OCI-LY3 (cell line): ENCODE measurements around the gene TNS1.

ENCODE experiments used
- H2AFZ ChIP-seq: fragments of 200-600, 300-600 bp; shearing (Covaris generic); 2 replicates; pipeline ENCODE4 v1.6.0; 2014; ENCODE audit warnings: antibody characterized with exemption, low read depth, low read length
- H3K27ac ChIP-seq: fragments of 200-600, 300-600 bp; sonication (generic); 2 replicates; pipeline ENCODE4 v1.5.1; 2014; ENCODE audit warnings: mild to moderate bottlenecking, low read length, moderate library complexity, mixed read lengths
- H3K27me3 ChIP-seq: fragments of 200-600, 300-600 bp; sonication (generic); 2 replicates; pipeline ENCODE4 v1.6.1; 2014; ENCODE audit warnings: low read depth, low read length, mixed read lengths
- H3K36me3 ChIP-seq: fragments of 200-600, 300-600 bp; sonication (generic); replicated peaks from 2 replicates; pipeline ENCODE3; 2014; ENCODE audit warnings: low read depth, low read length, mixed read lengths
- H3K4me1 ChIP-seq: fragments of 300-600, 200-600 bp; sonication (generic); 2 replicates; pipeline ENCODE4 v1.6.1; 2014; ENCODE audit warnings: low read length, mixed read lengths
- H3K4me2 ChIP-seq: fragments of 200-600, 300-600 bp; sonication (generic); 2 replicates; pipeline ENCODE4 v1.6.1; 2014; ENCODE audit warnings: low read length, mixed read lengths
- H3K4me3 ChIP-seq: fragments of 300-600, 200-600 bp; sonication (generic); 2 replicates; pipeline ENCODE4 v1.5.1; 2014; ENCODE audit warnings: antibody characterized with exemption, mild to moderate bottlenecking, low read length, moderate library complexity
- H3K79me2 ChIP-seq: fragments of 300-600, 200-600 bp; shearing (Covaris generic); 2 replicates; pipeline ENCODE4 v1.6.1; 2014; ENCODE audit warnings: mild to moderate bottlenecking, low read length, mixed read lengths
- H3K9ac ChIP-seq: fragments of 300-600, 200-600 bp; shearing (Covaris generic); 2 replicates; pipeline ENCODE4 v1.6.0; 2014; ENCODE audit warnings: mild to moderate bottlenecking, low read length, moderate library complexity
- H3K9me3 ChIP-seq: fragments of 200-600, 300-600 bp; shearing (Covaris generic); 2 replicates; pipeline ENCODE4 v1.6.1; 2014; ENCODE audit warnings: low read length, mixed read lengths; ENCODE audit not compliant: insufficient read depth
- H4K20me1 ChIP-seq: fragments of 200-600, 300-600 bp; sonication (generic); 2 replicates; pipeline ENCODE4 v1.6.1; 2016; ENCODE audit warnings: low read length, mixed read lengths; ENCODE audit not compliant: insufficient read depth
- CTCF ChIP-seq: fragments of 200-600, 300-600 bp; sonication (generic); IDR thresholded peaks from 2 replicates; pipeline ENCODE4 v1.5.1; 2014; ENCODE audit warnings: antibody characterized with exemption, low read length, low read depth
- EZH2phosphoT487 ChIP-seq: fragments of 200-600 bp; shearing (Covaris generic); IDR thresholded peaks from 2 replicates; pipeline ENCODE4 v1.6.1; 2018; ENCODE audit warnings: antibody characterized with exemption, mixed run types, low read depth

Gene TNS1

GRCh38 chr2:217785544-217786045 is 217.2 kb downstream of the TNS1 start:
- TF ChIP-seq CTCF (peak; percentile 85), EZH2phosphoT487 (no peak)
- Histone ChIP-seq H3K27me3 (no peaks in the 10 kb centered on the region), H3K79me2 (no peaks in the 10 kb centered on the region), H4K20me1 (no peaks in the 10 kb centered on the region), H3K9me3 (no peaks in the 10 kb centered on the region), H3K4me2 (peak overlapping the region; percentile 93), H3K4me1 (0 out of 2 replicates have a peak, but pooled peaks cover 4% of the 10 kb centered on the region), H3K36me3 (no peaks in the 10 kb centered on the region), H2AFZ (peak overlapping the region; percentile 93), H3K9ac (peak overlapping the region; percentile 50), H3K4me3 (peak overlapping the region; percentile 67), H3K27ac (no peak overlapping the region)

- TF ChIP-seq CTCF, result no peak
- TF ChIP-seq EZH2phosphoT487, result no peak
- Histone ChIP-seq H4K20me1 (no peaks in the 10 kb centered on the region), H3K27ac (no peak overlapping the region), H3K79me2 (no peaks in the 10 kb centered on the region), H3K27me3 (no peaks in the 10 kb centered on the region), H3K9ac (no peak overlapping the region), H3K36me3 (no peaks in the 10 kb centered on the region), H2AFZ (peak overlapping the region; percentile 93; the same call in 1 of the 2 replicates), H3K4me2 (peak overlapping the region; percentile 40), H3K4me3 (no peak overlapping the region), H3K9me3 (no peaks in the 10 kb centered on the region), H3K4me1 (0 out of 2 replicates have a peak, but pooled peaks cover 4% of the 10 kb centered on the region)
These were observed 217.7 kb downstream of the TNS1 start for GRCh38 chr2:217784996-217785543.

- Histone ChIP-seq H2AFZ (no peak overlapping the region), H3K36me3 (no peaks in the 10 kb centered on the region), H3K27me3 (0 out of 2 replicates have a peak, but pooled peaks cover 3% of the 10 kb centered on the region), H3K4me3 (no peak overlapping the region), H3K9me3 (no peaks in the 10 kb centered on the region), H3K79me2 (no peaks in the 10 kb centered on the region), H3K9ac (no peak overlapping the region), H4K20me1 (no peaks in the 10 kb centered on the region), H3K4me2 (no peak overlapping the region), H3K27ac (no peak overlapping the region), H3K4me1 (0 out of 2 replicates have a peak, but pooled peaks cover 4% of the 10 kb centered on the region)
- TF ChIP-seq EZH2phosphoT487, result no peak
- no peak for TF ChIP-seq CTCF
These were observed 219.6 kb downstream of the TNS1 start for GRCh38 chr2:217783243-217783642.

GRCh38 chr2:217777906-217778305 is 224.9 kb downstream of the TNS1 start:
- no peaks in the 10 kb centered on the region for H3K36me3 ChIP-seq

More at GRCh38 chr2:217777906-217778305, 224.9 kb downstream of the TNS1 start:
- no peak overlapping the region for H3K4me3 ChIP-seq
- H3K4me2 ChIP-seq, result no peak overlapping the region
- no peaks in the 10 kb centered on the region for H3K9me3 ChIP-seq
- no peaks in the 10 kb centered on the region for H4K20me1 ChIP-seq
- 0 out of 2 replicates have a peak, but pooled peaks cover 3% of the 10 kb centered on the region for H3K27me3 ChIP-seq
- H2AFZ ChIP-seq, result no peak overlapping the region
- TF ChIP-seq EZH2phosphoT487, result no peak
- no peak for TF ChIP-seq CTCF
- no peak overlapping the region for H3K9ac ChIP-seq
- H3K27ac ChIP-seq, result no peak overlapping the region
- no peaks in the 10 kb centered on the region for H3K4me1 ChIP-seq
- no peaks in the 10 kb centered on the region for H3K79me2 ChIP-seq
